Gastrocnemius medialis (tissue), 4 donors: ENCODE measurements around the gene RFTN1.

ENCODE experiments used
- CTCF ChIP-seq, 5 experiments: fragments of 450-650 bp in 3 of 5; fragments of 200-600 bp in 2 of 5; sonication (generic) in 2 of 5; IDR thresholded peaks in 4 of 5; conservative IDR thresholded peaks in 1 of 5; 1 replicate in 4 of 5; 2 replicates in 1 of 5; pipeline ENCODE4 v1.5.1; 2016 to 2019; ENCODE audit warnings: antibody characterized with exemption in 5 of 5, mild to moderate bottlenecking in 3 of 5, moderate library complexity in 3 of 5
- POLR2A ChIP-seq, 2 donors: fragments of 450-650 bp; IDR thresholded peaks; one replicate each; pipeline ENCODE4 v1.6.1; 2017; ENCODE audit warnings: antibody characterized with exemption in 2 of 2, mild to moderate bottlenecking in 2 of 2, moderate library complexity in 2 of 2

- TF ChIP-seq POLR2A (IDR thresholded peaks at IDR 0.05): no peak
- TF ChIP-seq CTCF (IDR thresholded peaks at IDR 0.05 in 4 of 5, conservative IDR thresholded peaks at IDR 0.05 in 1 of 5): peak; percentile 60 to 83 (median 79)
Measured at GRCh38 chr3:16290007-16290826, 223.3 kb downstream of the RFTN1 start.
